Measurements from ENCODE around the gene MYH14.

GRCh38 chr19:50326101-50326664, 122.8 kb downstream of the MYH14 start:
- no peak for TF ChIP-seq EZH2phosphoT487 (IDR thresholded peaks at IDR 0.05; ENCODE audit: low read depth, severe bottlenecking, unreplicated experiment)
- TF ChIP-seq CTCF (IDR thresholded peaks at IDR 0.05; ENCODE audit: poor library complexity) = no peak
